Hematopoietic multipotent progenitor cell (in vitro differentiated cells): ENCODE results near the gene SH3PXD2A. TPM values are rescaled to one million over a fixed set of nuclear protein-coding genes. Genes with fewer than 3 reads are reported as not detected.

Experiments
- DNase-seq, 3 donors: peaks; one replicate each; pipeline ENCODE4 v3.0.0-alpha.2; 2011 to 2015; ENCODE audit warnings: low read depth in 2 of 3, low spot score in 2 of 3
- total RNA-seq: library from RNA; depleted of rRNA; stranded (reverse); fragments of >200 nt; gene quantifications from one replicate; pipeline ENCODE4 v1.2.3, GENCODE V29; 2012

Gene SH3PXD2A
- total RNA-seq, 1 donor = 2.7 TPM

DNA sequence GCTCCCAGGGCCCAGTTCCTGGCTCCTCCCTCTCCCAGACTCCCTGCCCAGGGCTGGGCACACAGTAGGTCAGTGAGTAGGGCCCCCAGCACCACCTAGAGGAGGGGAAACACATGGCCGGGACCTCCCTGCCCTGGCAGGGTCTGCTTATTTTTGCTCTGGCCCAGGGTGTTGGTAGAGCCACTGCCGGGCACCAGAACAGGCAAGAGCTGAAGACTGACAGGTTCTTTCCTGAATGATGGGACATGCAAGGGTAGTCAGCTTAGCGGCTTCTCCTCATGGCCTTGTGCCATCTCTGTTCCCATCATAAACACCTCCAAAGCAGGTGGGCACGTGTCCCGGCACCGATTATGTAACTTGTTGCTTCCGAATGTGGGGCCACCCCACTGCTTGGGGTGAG, 275.4 kb downstream of the SH3PXD2A start:
- DNase-seq = no peak

DNA sequence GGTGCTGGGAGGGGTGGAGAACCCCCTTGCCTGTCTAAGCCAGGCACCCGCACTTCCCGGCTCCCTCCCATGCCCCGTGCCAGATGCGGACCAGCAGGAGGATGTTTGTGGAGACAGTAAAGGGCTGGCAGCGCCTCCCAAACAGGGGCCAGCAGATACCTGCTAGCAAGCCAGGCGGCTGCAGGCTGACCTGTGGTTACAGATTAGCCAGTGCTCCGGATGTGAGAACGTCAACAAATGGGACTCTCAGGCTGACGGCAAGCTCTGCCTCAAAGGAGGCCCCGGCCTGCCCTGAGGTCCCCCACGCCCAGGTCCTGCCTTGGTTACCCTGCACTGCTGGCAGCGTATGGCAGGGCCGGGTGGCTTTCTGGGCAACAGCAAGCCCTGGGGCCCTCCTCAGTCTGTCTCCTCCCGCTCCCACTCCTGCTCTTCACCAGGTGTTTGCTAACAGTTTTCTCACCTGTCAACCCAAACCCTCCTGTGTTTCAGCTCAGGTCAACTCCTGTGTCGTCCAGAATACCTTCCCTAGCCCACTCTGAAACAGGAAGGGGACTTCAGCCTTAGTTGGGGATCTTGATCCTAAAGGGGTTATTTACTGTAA, 276.5 kb downstream of the SH3PXD2A start:
- DNase-seq = no peak

DNA sequence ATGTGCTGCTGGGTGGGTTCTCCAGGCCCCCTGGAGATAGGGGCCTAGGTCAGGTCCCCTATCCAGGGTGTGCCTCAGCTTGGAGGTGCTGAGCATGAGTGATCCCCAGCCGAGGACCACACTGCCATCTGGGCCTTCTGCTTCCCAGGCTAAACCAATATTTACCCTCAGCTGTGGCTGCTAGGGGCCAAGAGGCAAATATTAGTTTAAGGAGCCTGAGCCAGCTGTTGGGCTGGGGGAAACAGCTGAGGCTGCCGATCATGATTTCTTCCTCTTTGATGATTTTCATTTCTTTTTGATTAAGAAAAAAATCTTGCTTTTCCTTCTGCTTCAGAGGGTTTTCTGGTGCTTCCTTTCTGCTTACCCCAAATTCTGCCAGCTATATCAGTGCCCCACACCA, 278.5 kb downstream of the SH3PXD2A start:
- DNase-seq = peak in 1 of 3 donors; percentile 74

DNA sequence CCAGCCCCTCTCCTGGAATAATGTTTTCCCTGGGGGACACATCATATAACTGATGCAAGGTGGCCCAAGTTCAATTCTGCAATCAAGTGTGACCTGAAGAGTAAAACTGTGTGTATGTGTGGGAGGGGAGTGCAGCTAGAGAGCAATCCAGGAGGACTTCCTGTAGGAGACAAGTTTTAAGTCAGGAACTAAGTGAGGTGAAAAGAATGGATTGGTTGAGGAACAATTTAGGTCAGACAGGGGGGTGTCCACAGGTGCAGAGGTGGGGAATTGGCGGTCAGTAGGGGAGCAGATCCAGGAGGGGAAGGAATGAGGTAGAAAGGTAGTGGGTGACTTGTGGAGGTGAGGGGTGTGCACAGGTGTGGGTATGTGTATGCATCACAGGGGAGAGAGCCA, 279.3 kb downstream of the SH3PXD2A start:
- DNase-seq = no peak

DNA sequence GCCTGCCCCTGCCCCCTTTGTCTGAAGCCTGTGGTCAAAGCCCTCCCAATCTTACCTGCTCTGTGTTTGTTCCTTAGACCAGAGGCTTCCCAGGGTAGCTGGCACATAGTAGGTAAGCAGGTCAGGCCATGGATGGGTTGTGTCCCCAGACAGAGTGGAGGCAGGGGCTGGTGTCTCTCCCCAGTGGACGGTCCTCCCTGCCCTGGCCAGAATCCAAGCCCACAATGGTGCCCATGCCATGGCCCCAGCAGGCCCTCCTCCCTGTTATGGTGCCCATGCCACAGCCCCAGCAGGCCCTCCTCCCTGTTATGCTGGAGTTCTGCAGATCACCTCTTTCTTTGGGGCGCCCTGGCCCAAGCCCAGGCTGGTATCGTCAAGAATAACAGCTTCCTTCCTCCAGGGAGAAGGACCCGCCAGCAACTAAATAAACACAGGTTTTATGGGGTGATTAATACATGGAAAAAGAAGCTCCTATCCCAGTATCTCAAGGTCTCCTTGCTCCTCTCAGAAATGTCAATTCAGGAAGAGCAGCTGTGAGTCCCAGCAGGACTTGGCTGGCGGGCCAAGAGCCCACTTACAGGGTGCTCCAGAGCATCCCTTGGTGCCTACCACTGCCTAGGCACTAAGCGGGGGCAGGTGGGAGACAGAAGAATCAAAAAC, 279.8 kb downstream of the SH3PXD2A start:
- DNase-seq = no peak

DNA sequence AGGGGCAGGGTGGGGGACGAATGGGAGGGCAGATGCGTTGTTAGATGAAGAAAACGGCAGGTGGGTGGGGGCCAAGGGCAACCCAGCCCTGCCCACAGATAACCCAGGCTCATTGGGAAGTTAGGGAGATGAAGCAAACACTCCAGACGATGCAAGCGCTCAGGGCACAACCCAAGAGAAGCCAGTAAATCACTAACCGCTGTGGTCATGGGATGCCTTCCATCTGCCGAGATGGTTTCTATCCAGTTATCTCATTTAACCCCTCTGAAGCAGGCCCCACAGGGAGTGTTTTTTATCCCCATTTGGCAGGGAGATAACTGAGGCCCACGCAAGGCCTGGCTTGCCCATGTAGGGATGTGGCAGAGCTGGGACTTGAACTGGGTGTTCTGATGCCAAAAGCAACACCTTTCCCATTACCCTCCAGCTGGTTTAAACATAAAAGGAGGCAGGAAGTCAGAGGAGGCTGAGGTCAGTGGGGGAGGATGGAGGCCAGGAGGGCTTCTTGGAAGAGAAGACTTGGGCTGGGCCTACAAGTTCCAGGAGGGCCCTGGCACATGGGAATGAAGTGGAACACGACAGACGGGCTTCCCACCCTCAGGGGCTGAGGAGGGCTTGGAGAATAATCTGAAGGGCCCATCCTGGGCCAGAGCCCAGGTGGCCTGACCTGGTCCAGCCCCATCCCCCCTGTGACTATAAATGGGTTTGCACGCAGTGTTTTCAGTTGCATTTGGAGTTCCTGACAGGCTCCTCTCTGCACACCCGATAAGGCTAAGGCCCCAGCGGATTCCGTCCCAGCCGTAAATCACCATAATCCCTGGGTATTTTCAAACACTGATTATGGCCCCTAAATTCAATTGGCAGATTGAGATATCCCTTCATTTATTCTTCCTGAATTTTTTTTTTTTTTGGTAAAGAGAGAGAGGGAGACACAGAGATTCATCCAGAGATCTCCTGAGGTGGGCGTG, 281.0 kb downstream of the SH3PXD2A start:
- no peak for DNase-seq

DNA sequence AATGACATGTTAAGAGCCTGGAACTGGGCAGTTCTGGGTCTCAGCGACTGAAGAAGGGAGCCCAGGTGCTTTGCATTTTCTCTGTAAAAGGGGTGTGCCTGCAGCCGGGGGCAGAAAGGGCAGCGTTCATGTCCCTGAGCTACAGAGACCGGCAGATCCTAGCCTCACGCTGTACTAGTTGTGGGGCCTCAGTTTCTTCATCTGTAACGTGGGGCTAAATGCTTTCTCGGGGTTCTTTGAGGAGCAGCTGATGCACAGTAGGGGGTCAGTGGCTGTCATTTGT, 282.2 kb downstream of the SH3PXD2A start:
- DNase-seq = no peak

DNA sequence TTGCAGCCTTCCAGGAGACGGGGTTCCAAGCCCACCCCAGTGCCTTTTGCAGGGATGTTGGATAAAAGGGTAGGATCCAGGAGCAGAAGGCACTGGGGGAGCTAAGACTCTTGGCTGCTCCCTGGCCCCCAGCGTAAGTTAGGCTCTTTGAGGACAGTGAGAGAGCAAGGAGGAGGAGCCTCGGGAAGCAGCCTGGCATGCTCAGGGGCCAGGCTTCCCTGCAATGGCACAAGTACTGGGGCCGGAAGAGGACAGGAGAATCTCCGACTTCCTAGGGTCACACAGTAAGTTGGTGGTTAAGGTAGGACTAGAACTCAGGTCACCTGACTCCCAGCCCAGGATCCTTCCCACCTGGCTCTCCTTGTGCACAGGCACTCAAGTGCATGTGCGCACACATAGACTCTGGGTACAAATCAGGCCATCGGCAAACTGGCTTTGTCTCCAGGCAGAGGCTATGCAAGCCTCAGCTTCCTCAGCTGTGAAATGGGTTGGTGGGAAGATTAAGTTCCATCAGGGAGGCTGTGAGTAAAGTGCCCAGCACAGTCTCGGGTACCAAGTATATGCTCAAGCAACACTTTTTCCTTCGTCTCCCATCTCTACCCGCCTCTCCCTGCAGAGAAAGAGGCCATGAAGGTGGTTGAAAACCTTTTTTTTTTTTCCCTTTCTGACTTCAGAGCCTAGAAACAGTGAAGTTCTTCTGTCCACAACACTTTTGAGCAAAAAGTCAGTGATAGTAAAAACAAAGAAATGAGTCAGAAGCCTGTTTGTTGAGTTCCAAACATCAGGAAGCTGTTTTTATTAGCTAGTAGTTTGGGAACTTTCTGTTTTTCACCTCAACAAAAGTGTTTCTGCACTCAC, 282.8 kb downstream of the SH3PXD2A start:
- no peak for DNase-seq

DNA sequence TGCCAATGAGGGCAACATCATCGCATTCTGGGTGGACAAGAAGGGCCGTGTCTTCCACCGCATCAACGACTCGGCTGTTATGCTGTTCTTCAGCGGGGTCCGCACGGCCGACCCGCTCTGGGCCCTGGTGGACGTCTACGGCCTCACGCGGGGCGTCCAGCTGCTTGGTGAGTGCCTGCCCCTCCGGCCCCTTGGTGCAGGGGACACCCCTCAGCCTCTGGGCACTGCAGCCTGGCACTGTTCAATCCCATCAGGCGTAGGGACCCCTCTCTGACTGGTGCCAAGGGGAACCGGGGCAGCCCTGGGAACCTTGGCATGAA, 283.8 kb downstream of the SH3PXD2A start:
- DNase-seq = no peak

DNA sequence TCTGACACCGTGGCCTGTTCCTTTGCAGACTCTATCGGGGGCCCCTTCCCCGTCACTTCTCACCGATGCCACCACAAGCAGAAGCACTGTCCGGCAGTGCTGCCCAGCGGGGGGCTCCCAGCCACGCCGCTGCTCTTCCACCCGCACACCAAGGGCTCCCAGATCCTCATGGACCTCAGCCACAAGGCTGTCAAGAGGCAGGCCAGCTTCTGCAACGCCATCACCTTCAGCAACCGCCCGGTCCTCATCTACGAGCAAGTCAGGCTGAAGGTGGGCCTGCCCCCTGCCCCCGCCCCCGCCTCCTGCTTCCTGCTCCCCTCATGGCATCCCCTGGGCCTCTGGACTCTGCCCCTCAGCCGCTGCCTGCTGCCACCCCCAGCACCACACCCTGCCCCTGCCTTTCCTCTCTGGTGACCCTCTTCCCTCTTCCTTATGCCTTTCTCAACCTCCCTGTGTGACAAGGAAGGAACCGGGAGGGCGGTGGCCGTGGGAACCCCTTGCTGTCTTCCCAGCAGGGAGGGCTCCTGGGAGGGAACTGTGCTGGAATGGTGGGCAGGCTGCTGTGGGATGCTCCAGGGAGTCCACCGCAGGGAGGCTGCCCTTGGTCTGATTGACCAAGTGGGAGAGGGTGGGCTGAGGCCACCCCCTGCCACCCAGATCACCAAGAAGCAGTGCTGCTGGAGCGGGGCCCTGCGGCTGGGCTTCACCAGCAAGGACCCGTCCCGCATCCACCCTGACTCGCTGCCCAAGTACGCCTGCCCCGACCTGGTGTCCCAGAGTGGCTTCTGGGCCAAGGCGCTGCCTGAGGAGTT, 284.3 kb downstream of the SH3PXD2A start:
- DNase-seq = no peak

DNA sequence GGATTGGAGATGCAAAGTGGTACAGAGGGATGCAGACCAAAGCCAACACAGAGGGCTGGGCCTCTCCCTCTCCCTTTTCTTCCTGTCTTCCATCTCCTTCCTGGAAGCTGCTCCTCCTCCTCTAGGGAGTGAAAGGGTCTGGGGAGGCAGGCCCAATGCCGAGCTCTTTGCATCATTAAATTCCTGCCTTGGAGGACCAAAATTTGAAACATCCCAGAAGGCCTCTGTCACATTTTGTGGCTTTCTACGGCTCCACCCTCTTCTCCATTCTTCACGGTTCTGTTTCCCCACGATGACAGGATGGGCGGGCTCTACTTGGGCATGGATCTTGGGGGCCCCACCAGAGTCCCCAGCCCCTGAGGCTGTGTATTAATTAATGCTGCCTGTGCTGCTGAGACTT, 285.5 kb downstream of the SH3PXD2A start:
- DNase-seq = no peak

DNA sequence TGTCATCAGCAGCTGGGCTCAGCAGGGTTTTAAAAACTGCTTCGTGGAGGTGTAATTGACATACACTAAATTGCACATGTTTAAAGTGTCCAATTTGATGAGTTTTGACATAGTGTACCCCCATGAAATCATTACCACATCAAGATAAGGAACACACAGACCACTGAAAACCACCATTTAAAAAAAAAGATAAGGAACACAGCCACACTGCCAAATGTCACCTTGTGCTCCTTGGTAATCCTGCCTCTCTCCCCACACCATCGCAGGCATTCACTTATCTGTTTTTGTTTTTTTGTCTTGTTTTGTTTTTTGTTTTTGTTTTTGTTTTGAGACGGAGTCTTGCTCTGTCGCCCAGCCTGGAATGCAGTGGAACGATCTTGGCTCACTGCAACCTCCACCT, 286.9 kb downstream of the SH3PXD2A start:
- DNase-seq = no peak

DNA sequence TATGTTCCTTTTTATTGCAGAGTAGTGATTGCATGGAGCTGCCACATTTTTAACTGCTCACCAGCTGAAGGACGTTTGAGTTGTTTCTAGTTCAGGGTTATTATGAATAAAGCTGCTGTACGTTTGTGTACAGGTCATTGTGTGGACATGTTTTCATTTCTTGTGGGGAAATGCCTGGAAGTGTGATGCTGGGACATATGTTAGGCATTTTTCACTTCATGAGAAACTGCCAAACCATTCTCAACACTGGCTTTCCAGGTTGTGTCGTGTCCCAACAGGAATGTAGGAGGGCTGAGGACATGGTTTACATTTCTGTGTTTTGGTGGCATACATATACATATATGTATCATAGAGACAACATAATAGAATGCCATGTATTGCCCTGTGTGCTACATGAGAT, 288.8 kb downstream of the SH3PXD2A start:
- DNase-seq = no peak

DNA sequence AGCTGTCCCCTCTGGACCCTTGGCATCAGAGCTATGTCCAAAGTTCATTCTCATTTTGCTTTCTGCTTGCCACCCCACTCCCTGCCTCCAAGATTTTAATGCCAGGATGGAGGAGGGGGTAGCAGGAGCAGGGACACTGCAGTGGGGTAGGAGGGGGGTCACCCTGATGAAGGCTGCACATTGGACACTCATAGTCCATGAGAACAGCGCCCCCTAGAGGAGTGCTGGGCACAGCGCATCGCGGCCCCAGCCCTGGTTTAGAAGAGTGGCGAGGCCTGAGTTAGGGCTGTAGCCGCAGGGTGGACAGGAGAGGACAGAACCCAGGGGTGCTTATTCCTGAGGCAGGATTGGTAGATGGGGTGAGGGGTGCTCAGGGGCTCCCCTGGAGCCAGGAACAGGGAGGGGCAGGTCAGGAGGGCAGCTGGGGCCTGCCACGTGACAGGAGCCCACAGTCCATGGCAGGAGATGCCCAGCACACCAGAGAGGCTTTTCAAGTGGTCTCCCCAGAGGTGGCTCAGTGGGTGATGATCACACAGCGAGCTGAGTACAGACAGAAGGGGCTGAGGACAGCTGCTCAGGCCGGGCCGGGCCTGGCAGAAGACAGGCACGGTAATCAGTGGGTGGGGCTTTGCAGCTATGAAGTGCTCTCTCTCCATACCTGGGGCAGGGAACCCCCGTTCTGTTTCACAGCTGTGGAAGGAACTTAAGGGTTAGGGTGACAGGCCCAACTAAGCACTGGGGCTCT, 290.4 kb downstream of the SH3PXD2A start:
- peak in 1 of 3 donors; percentile 32 for DNase-seq

DNA sequence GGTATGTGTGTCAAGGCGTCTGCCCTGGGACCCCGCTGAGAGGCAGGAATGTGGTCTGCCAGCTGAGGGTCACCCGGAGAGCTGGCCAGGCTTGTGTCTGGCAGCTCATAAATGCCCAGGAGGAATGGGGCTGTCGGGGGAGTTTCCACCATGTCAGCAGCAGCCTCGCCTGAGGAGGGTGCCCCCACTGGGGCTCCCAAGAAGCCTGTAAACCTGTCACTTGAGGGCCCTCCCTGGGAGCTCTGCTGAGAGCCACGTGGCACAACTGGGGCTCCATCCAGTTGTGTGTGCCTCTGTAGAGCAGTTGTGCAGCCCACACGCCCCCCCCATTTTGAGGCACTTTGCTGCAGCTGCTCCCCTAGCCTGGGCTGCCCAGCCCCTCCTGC, 291.3 kb downstream of the SH3PXD2A start:
- DNase-seq = no peak

DNA sequence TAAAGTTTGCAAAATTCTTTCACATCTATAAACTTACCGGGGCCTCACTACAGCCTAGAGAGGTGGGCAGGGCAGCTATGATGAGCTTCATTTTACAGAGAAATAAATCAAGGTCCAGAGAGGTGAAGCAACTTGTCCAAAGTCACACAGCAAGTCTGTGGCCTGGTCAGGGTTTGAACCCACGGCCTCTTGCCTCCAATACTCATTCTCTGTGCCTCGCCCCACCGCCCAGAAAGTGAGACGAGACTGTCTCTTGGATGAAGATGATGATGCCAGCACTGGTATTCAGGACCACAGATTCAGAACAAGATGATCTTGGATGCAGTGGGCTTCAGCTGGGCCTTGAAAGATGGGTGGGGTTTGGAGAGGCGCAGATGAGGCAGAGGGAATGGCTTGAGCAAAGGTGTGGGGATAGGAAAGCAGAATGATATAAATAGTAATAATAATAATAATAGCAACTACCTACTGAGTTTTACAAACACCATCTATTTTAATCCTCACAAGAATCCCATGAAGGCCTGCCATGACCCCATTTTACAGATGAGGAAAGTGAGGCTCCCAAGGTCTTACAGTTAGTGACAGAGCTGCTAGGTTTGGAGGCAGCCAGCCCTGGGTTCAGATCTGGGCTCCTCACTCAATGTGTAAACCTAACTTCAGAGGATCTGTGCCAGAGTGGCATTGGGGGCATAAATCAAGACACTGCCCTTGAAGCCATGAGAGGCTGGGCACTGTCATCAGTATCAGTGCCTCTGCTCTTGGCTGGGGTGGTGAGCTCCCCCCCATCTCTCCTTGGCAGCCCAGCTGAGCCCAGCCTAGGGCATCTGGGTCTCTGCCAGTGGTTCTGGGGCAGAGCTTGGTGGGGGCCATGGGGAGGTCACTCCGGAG, 291.9 kb downstream of the SH3PXD2A start:
- no peak for DNase-seq

DNA sequence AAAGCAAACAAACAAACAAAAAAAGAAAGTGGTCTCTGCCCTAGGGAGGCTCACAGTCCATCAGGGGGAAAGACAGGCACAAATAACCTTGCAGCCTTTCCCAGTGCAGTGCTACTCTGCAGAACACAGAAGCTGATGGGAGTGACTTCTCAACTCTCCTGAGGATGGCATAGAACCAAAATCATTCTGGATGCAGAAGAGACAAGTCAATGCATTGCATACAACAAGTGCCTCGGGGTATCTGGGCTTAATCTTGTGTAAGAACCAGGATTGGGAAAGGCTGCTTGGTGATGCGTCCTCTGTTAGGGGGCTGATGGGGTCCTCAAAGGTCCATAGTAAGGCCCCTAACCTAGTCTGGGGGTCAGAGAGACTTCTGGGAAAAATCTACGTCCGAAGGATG, 293.0 kb downstream of the SH3PXD2A start:
- no peak for DNase-seq

DNA sequence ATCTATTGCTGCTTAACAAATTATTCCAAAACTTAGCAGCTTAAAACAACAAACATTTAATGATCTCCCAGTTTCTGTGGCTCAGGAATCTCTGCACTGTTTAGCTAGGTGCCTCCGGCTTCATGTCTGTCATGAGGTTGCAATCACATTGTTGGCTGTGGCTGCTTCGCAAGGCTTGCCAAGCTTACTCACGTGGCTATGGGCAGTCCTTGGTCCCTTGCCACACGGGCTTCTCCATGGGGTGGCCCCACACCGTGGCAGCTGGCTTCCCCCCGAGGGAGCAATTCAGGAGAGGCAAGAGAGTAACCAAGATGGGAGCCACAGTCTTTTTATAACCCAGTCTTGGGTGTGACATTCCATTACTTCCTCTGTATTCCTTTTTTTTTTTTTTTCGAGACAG, 294.5 kb downstream of the SH3PXD2A start:
- no peak for DNase-seq

DNA sequence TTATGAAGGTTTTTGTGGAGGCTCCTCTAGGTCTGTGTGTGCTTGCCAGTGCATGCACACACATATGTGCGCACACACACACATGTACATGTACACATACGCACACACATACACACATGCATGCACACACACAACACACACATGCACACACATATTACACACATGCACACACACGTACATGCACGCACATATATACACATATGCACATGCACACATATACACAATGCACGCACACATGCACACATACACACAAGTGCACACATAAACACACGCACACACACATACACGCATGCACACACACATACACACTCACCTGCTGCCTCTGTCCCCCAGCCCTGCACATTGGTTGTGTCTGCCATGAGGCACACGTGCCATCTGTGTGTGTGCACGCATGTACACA, 295.6 kb downstream of the SH3PXD2A start:
- no peak for DNase-seq
